ENCODE results near the gene MED8.

- TF ChIP-seq CTCF (IDR thresholded peaks at IDR 0.05), result no peak
- no peak for TF ChIP-seq EZH2phosphoT487 (IDR thresholded peaks at IDR 0.05)
These were observed 1.5 kb downstream of the MED8 start for GRCh38 chr1:43387976-43388599.

Data from neural progenitor cell (in vitro differentiated cells).